ENCODE data around the gene CHAT. TPM values are rescaled to one million over a fixed set of nuclear protein-coding genes. Genes with fewer than 3 reads are reported as not detected.

CHAT gene
- total RNA-seq, 2 experiments from 2014 or later: not detected

DNA sequence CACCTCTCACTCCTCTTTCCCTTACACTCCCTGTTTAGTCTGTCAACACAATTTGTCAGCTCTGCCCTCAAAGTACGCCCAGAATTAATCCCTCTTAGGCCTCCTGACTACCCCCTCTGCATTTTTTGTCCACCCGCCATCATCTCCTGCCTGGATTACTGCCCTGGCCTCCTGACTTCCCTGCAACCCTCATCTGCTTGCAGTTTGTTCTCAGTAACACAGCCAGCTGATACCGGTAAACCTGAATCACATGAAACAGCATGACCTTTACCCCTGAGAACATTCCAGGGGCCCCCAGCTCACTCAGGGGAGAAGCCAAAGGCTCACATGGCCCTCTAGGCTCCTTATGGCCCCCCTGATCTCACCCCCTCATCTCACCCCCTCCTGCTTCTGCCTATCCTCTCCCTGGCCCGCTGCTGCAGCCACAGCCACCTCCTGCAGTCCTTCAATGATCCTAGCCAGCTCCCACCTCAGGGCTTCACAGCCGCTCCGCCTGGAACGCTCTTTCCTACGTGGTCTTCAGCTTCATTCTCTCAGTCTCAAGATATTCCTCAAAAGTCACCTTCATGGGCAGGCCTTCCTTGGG is 74.5 kb downstream of the CHAT start:
- peaks cover 62% of the 10 kb centered on the region for H3K27me3 Mint-ChIP-seq
- peaks cover 5% of the 10 kb centered on the region for H3K9me3 Mint-ChIP-seq
- H3K36me3 Mint-ChIP-seq: no peaks in the 10 kb centered on the region
- no peak for DNase-seq
- peaks cover 3% of the 10 kb centered on the region for H3K4me1 Mint-ChIP-seq
- H3K27ac Mint-ChIP-seq: no peak overlapping the region
- no peak overlapping the region for H3K4me3 Mint-ChIP-seq

DNA sequence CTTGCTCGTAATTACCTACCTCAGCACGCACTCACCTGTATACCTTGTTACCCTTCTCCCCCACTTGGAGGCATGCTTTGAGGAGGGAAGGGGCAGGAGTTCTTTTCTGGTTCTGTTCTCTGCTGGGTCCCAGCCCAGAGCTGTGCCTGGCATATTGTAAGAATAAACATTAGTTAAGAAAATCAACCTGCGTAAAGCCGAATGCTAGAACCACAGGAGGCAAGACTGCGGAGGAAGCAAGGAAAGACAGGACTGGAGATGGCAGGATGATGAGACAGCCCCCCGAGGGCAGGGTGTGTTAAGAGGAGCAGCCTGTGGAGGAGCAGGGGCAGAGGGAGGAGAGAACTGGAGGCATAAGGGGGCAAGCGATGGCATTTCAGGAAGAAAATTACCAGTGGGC is 75.1 kb downstream of the CHAT start:
- H3K27ac Mint-ChIP-seq: no peak overlapping the region
- no peaks in the 10 kb centered on the region for H3K36me3 Mint-ChIP-seq
- DNase-seq: no peak
- H3K4me3 Mint-ChIP-seq: no peak overlapping the region
- peaks cover 67% of the 10 kb centered on the region for H3K27me3 Mint-ChIP-seq
- H3K4me1 Mint-ChIP-seq: peaks cover 3% of the 10 kb centered on the region
- peaks cover 5% of the 10 kb centered on the region for H3K9me3 Mint-ChIP-seq

DNA sequence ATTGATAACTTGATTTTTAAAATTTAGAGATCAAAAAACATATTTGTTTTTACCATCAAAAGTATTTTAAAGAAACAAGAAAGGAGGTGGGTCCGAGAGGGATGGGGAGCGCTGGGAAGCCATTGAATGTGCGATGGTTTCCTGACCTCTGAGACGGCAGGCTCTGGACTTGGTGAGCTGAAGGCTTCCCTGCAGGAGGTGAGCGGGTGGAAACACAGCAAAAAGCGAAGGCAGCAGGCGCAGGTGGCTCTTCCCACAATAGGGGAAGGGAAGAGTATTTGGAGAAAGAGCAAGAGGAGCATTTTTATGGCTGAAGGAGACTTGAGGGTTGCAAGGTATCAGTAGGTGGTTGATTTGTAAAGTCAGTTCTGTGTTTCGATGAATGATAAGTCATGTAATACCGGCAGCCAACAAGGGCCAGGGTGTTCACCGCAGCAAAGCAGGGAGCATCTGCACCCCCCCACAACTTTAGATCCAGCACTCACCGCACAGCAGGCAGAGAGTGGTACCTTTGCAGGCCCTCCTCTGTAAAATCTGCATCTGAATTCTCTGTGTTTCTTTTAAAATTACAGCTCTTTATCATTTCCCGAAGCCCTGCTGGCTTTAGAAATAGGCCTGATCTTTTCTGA is 76.2 kb downstream of the CHAT start:
- Mint-ChIP-seq H3K36me3 (no peaks in the 10 kb centered on the region), H3K9me3 (peaks cover 4% of the 10 kb centered on the region), H3K27ac (no peak overlapping the region), H3K4me3 (no peak overlapping the region), H3K4me1 (peaks cover 3% of the 10 kb centered on the region), H3K27me3 (peaks cover 67% of the 10 kb centered on the region)
- no peak for DNase-seq

DNA sequence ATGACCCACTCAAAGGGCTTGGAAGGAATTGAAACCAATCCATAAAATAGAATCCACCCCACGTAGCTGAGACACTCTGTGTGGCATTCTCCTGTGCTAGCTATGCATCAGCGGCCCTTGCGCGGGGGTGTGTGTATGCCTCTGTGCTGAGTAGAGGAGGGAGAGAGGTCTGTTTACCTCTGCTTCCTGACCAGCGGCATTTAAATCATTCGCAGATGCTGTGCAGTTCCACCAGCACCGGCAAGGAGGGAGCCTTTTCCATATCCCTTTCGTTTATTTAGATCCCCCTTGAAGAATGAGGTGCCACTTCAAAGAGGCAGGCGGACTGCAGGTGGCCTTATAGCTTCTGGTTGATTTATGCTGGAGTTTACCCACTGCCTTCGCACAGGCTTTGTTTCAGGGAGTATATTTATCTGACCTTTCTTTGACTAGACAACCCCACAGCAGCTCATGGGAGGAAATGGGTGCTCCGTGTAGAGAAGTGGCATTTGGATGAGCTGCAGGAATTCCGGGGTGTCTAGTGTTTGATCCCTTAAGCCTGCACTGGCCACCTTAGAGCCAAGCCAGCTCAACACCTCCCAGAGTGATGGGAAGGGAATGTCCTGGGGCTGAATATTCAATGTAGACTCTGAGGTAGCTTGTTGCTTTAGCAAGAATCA is 77.0 kb downstream of the CHAT start:
- Mint-ChIP-seq H3K36me3 (no peaks in the 10 kb centered on the region), H3K4me3 (no peak overlapping the region), H3K9me3 (peaks cover 4% of the 10 kb centered on the region), H3K27ac (no peak overlapping the region), H3K27me3 (peaks cover 63% of the 10 kb centered on the region), H3K4me1 (peaks cover 3% of the 10 kb centered on the region)
- DNase-seq: no peak

DNA sequence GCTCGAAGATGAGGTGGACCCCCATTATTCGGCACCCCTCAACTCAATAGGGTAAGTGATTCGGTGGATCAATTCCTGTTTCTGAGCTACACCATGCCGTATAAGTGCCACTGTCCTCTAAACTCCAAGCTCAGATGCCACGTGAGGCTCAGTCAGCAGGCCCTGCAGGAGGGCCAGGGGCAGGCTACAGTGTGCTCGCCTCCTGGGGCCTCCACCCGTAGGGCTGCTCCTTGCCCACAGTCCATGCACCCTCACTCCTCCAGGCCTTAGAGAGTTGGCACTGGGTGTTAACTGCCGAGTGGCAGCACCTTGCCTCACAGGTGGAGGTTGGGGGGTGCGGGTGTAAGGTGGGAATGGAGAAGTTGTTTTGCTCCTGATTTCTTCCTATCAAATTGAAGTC is 77.8 kb downstream of the CHAT start:
- Mint-ChIP-seq H3K4me3 (no peak overlapping the region), H3K27me3 (peaks cover 62% of the 10 kb centered on the region), H3K27ac (no peak overlapping the region), H3K4me1 (peaks cover 3% of the 10 kb centered on the region), H3K36me3 (no peaks in the 10 kb centered on the region), H3K9me3 (peaks cover 4% of the 10 kb centered on the region)
- no peak for DNase-seq

DNA sequence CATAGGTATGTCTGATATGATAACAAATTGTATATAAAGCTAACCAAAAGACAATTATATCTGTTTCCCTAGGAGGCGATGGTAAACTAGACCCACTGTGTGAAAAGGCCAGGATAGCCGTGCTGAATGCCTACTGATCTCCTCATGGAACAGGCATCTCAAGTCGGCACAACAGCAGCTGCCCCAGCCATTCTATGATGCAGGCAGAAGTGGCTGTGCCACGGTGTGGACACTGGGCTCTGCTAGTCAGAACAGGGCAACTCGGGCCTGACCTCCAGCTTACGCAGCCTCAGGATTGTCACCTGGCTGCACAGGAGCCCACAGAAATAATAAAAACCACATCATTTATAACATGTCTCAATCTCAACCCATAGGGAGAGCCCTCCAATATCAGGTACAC is 80.6 kb downstream of the CHAT start:
- peaks cover 3% of the 10 kb centered on the region for H3K4me1 Mint-ChIP-seq
- H3K27ac Mint-ChIP-seq: no peak overlapping the region
- no peak overlapping the region for H3K4me3 Mint-ChIP-seq
- no peaks in the 10 kb centered on the region for H3K36me3 Mint-ChIP-seq
- H3K27me3 Mint-ChIP-seq: peaks cover 51% of the 10 kb centered on the region
- peaks cover 1% of the 10 kb centered on the region for H3K9me3 Mint-ChIP-seq
- DNase-seq: no peak

DNA sequence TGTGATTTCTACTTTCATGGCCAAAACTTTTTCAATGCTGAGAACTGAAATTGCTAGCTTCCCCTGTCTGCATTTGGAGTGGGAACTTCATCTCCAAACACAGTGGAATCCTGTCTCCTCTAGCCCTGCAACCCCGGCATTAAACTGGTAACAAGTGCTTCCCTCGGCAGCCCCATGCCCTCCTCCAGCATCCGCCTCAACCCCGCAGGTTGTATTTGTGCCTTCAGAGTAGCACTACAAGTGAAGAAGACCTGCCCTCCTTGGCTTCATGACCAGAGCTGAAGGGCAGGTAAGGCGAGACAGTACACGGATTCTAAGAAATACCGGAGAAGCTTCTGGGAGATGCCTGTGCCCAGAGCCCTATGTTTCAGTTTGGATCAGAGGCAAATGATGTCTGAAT is 82.5 kb downstream of the CHAT start:
- DNase-seq: no peak
- Mint-ChIP-seq H3K4me1 (no peaks in the 10 kb centered on the region), H3K4me3 (no peak overlapping the region), H3K9me3 (peaks cover 1% of the 10 kb centered on the region), H3K27me3 (peaks cover 42% of the 10 kb centered on the region), H3K36me3 (no peaks in the 10 kb centered on the region), H3K27ac (no peak overlapping the region)

DNA sequence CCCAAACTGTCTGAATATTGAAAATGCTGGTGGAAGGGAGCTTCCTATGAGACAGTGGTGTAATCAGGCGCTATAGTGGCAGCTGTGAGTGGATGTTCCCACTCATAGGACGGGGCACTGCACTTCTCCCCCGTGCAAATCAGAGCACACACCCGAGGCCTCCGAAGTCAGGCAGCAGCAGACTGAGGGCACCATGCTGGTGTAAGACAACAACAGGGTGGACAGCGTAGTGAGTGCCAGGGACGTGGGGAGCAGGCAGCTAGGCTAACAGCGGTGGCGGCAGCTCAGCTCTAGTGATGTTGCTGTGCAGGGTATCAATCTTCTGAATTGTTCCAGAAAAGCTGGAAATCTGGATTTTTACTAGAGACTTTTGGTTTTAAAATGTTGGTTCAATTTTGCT is 84.8 kb downstream of the CHAT start:
- Mint-ChIP-seq H3K9me3 (no peaks in the 10 kb centered on the region), H3K4me3 (no peak overlapping the region), H3K27ac (no peak overlapping the region), H3K4me1 (no peaks in the 10 kb centered on the region), H3K27me3 (peaks cover 33% of the 10 kb centered on the region), H3K36me3 (no peaks in the 10 kb centered on the region)
- no peak for DNase-seq

DNA sequence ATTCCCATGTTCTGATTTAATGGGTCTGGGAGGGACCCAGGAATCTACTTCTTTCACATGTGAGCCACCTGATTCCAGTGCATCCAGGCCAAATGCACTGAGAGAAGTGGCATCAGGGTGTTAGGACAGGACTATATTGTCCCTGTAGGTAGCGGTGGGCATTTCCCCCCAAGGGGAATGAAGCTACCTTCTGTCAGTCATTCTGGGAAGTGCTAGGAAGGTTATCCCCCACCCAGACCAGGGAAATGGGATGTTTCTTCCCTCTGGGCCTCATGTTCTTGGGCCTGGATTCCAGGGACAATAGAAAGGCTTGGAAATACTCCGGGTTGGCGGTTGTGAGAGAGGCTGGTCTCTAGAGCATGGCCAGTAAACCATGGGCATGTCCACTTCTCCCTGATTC is 86.4 kb downstream of the CHAT start:
- Mint-ChIP-seq H3K27ac (no peak overlapping the region), H3K4me3 (no peak overlapping the region), H3K27me3 (peaks cover 31% of the 10 kb centered on the region), H3K9me3 (peaks cover 3% of the 10 kb centered on the region), H3K4me1 (no peaks in the 10 kb centered on the region), H3K36me3 (no peaks in the 10 kb centered on the region)
- no peak for DNase-seq

DNA sequence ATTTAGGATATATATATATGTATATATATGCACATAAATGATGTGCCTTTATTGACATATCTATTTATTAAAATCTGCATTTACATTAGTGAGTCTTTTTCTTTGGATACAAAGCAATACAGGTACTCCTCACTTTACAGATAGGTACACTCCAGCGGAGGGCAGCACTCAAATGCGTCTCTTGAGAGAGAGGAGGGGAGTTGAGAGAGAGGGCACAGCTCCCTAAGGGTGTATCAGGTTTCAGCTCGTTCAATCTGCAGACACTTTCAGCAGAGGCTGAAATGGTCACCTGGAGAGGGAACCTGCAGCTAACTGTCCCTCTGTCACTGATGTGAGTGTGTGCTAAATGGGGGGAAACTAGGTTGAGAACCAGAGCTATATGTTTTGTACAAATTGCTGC is 87.2 kb downstream of the CHAT start:
- peaks cover 3% of the 10 kb centered on the region for H3K9me3 Mint-ChIP-seq
- H3K4me3 Mint-ChIP-seq: no peak overlapping the region
- DNase-seq: no peak
- H3K27ac Mint-ChIP-seq: no peak overlapping the region
- no peaks in the 10 kb centered on the region for H3K4me1 Mint-ChIP-seq
- peaks cover 31% of the 10 kb centered on the region for H3K27me3 Mint-ChIP-seq
- H3K36me3 Mint-ChIP-seq: no peaks in the 10 kb centered on the region

DNA sequence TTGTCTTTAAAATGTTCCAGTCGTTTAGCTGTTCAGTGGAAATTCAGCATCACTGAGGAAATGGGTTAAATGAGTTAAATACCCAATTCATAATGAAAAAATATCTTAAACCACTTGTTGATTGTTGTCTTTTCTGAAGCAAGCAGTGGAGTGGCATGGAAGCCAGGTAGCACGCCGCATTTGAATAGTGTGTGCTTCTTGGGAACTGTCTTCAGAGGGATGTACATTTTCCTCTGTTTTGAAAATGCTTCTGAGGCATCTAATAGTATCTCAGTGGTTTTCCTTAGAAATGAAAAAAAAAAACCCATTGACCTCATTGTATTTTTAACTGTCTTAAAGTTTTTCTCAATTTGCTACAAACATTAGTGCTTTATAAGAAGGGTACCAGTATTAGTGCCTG is 93.7 kb downstream of the CHAT start:
- no peaks in the 10 kb centered on the region for H3K36me3 Mint-ChIP-seq
- no peaks in the 10 kb centered on the region for H3K4me1 Mint-ChIP-seq
- no peak for DNase-seq
- H3K4me3 Mint-ChIP-seq: no peak overlapping the region
- H3K9me3 Mint-ChIP-seq: peaks cover 3% of the 10 kb centered on the region
- peaks cover 1% of the 10 kb centered on the region for H3K27me3 Mint-ChIP-seq
- no peak overlapping the region for H3K27ac Mint-ChIP-seq

DNA sequence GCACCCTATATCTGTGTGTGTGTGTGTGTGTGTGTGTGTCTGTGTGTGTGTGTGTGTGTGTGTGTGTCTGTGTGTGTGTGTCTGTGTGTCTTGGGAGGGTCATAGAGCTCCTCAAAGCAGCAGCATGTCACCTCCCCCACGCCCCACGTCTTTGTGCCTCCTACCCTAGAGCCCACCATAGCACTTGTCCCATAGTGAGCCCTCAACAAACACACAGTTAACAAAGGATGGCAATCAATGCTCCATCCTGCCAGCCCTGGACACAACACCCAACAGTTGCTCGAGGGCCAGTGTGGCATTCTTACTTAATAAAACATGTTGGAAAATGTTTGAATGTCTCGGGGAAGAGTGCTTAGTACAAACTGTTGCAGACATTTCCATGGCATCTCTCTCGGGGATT is 96.1 kb downstream of the CHAT start:
- Mint-ChIP-seq H3K4me1 (no peaks in the 10 kb centered on the region), H3K4me3 (no peak overlapping the region), H3K9me3 (peaks cover 5% of the 10 kb centered on the region), H3K27me3 (no peaks in the 10 kb centered on the region), H3K27ac (no peak overlapping the region), H3K36me3 (no peaks in the 10 kb centered on the region)
- no peak for DNase-seq

DNA sequence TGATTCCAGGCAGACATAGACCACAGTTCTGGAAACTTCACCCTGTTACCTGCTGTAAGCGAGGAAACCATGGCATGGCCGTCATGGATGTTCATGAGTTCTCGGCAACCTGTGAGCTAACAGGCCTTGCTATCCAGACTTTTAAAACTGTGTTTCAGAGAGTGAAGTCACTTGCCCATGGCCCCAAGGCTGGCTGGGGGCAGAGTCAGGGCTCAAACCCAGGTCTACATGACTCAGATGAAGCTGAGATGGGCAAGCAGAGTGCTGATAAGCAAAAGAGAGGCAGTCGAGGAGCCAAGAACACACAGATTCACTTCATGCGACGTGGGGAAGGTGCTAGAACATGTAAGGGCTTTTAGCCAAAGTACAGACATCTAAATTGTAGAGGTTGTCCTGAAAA is 97.1 kb downstream of the CHAT start:
- Mint-ChIP-seq H3K27me3 (no peaks in the 10 kb centered on the region), H3K27ac (no peak overlapping the region), H3K4me1 (no peaks in the 10 kb centered on the region), H3K9me3 (peaks cover 3% of the 10 kb centered on the region), H3K4me3 (no peak overlapping the region), H3K36me3 (no peaks in the 10 kb centered on the region)
- DNase-seq: no peak

DNA sequence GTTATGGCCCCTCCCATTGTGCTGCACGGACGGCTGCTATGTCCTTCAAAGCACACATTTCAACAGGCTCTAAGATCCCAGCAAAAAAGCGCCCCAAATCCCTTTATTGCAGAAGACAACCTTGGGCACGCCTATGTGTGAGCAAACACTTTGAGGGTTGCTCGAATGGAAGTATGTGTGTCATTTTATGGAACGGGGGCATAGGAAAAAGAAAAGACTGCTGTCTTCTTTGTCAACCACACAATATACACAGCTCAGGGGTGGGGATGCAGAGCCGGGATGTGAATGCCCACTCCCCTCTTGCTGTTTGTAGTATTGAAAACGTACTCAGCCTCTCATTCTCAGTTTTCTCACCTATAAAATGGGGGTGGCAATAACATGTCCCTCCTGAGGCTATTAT is 97.6 kb downstream of the CHAT start:
- Mint-ChIP-seq H3K9me3 (peaks cover 3% of the 10 kb centered on the region), H3K27ac (no peak overlapping the region), H3K36me3 (no peaks in the 10 kb centered on the region), H3K4me3 (no peak overlapping the region), H3K27me3 (no peaks in the 10 kb centered on the region), H3K4me1 (no peaks in the 10 kb centered on the region)
- no peak for DNase-seq

DNA sequence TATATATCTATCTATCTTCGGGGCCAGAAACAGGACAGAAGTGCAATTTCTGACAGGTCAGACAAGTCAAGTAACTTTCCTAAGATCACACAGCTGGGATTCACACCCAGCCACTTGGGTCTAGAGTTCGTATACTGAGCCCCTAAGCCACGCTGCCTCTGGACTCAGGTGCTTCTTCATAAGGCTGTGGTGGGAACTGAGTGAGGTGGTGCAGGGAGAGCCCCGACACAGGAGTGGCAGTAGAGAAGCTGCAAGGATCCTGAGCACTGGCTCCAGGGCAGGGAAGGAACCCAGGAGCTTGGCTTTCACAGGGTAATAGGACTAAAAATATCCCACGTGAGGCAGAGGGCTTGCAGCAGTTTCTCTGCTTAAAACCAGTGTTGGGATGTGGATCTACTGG is 99.4 kb downstream of the CHAT start:
- H3K36me3 Mint-ChIP-seq: no peaks in the 10 kb centered on the region

More for the DNA sequence above, 99.4 kb downstream of the CHAT start:
- H3K27ac Mint-ChIP-seq: no peak overlapping the region
- no peak overlapping the region for H3K4me3 Mint-ChIP-seq
- DNase-seq: no peak
- no peaks in the 10 kb centered on the region for H3K27me3 Mint-ChIP-seq
- peaks cover 5% of the 10 kb centered on the region for H3K9me3 Mint-ChIP-seq
- no peaks in the 10 kb centered on the region for H3K4me1 Mint-ChIP-seq

Measured in activated naive CD8-positive, alpha-beta T cell treated with anti-CD3 and anti-CD28 coated beads for 36 hours (primary cell).